SK-N-SH treated with all-trans-retinoic acid at 6 μM for 48 hours (cell line): ENCODE results near the gene BMP8B.
"Not testable (repeated sequence)": the region's sequence is repeated elsewhere in the genome, so short reads cannot be mapped to it uniquely, and the experiment has no call there.

ENCODE experiments used
- ATAC-seq: fragments of 200-7000 bp; cut with Tn5 transposase; 3 replicates; pipeline ENCODE4 v1.9.1; 2020; ENCODE audit warnings: mild to moderate bottlenecking, moderate library complexity
- ARNTL ChIP-seq: fragments of 450-650 bp; formaldehyde crosslinking; IDR thresholded peaks from 2 replicates; pipeline ENCODE4 v1.5.0; 2020; ENCODE audit warnings: low read depth, mild to moderate bottlenecking, moderate library complexity, borderline replicate concordance
- BACH2 ChIP-seq: fragments of 250-450 bp; sonication (Bioruptor Pico); IDR thresholded peaks from 2 replicates; pipeline ENCODE4 v1.9.0; 2021; ENCODE audit warnings: mild to moderate bottlenecking, borderline replicate concordance
- CSDC2 ChIP-seq: fragments of 250-450 bp; sonication (Bioruptor Pico); IDR thresholded peaks from 2 replicates; pipeline ENCODE4 v1.5.0; 2020; ENCODE audit warnings: mild to moderate bottlenecking, moderate library complexity
- ESRRG ChIP-seq: fragments of 250-450 bp; sonication (Bioruptor Pico); IDR thresholded peaks from 2 replicates; pipeline ENCODE4 v1.6.1; 2021; ENCODE audit warnings: mild to moderate bottlenecking
- GLIS3 ChIP-seq: fragments of 250-450 bp; sonication (Bioruptor Pico); IDR thresholded peaks from 2 replicates; pipeline ENCODE4 v1.5.0; 2020; ENCODE audit warnings: mild to moderate bottlenecking, moderate library complexity
- ISL1 ChIP-seq: fragments of 250-450 bp; sonication (Bioruptor Pico); IDR thresholded peaks from 2 replicates; pipeline ENCODE4 v2.1.2; 2022; ENCODE audit warnings: mild to moderate bottlenecking, moderate library complexity
- OSR1 ChIP-seq: fragments of 250-450 bp; sonication (Bioruptor Pico); IDR thresholded peaks from 2 replicates; pipeline ENCODE4 v1.8.0; 2022; ENCODE audit warnings: moderate library complexity, mild to moderate bottlenecking, inconsistent platforms
- PPARA ChIP-seq: fragments of 250-450 bp; sonication (Bioruptor Pico); IDR thresholded peaks from 2 replicates; pipeline ENCODE4 v1.5.0; 2020; ENCODE audit warnings: mild to moderate bottlenecking, borderline replicate concordance
- RARB ChIP-seq: fragments of 250-450 bp; sonication (Bioruptor Pico); IDR thresholded peaks from 2 replicates; pipeline ENCODE4 v1.8.0; 2021; ENCODE audit warnings: mild to moderate bottlenecking, moderate library complexity
- SNAI2 ChIP-seq: fragments of 250-450 bp; sonication (Bioruptor Pico); IDR thresholded peaks from 2 replicates; pipeline ENCODE4 v1.5.0; 2020; ENCODE audit warnings: mild to moderate bottlenecking, moderate library complexity
- TCF4 ChIP-seq: fragments of 250-450 bp; sonication (Bioruptor Pico); IDR thresholded peaks from 2 replicates; pipeline ENCODE4 v1.8.0; 2021; ENCODE audit warnings: mild to moderate bottlenecking, moderate library complexity, borderline replicate concordance
- TOX ChIP-seq: fragments of 250-450 bp; sonication (Bioruptor Pico); IDR thresholded peaks from 2 replicates; pipeline ENCODE4 v1.8.0; 2021; ENCODE audit warnings: mild to moderate bottlenecking, moderate library complexity, borderline replicate concordance
- ZC3H10 ChIP-seq: fragments of 250-450 bp; sonication (Bioruptor Pico); IDR thresholded peaks from 2 replicates; pipeline ENCODE4 v1.5.1; 2021; ENCODE audit warnings: mild to moderate bottlenecking, moderate library complexity
- ZFP3 ChIP-seq: fragments of 250-450 bp; sonication (Bioruptor Pico); IDR thresholded peaks from 2 replicates; pipeline ENCODE4 v1.5.0; 2020; ENCODE audit warnings: mild to moderate bottlenecking, moderate library complexity
- ZFP30 ChIP-seq: fragments of 450-650 bp; formaldehyde crosslinking; IDR thresholded peaks from 2 replicates; pipeline ENCODE4 v1.5.0; 2022; ENCODE audit warnings: mild to moderate bottlenecking, moderate library complexity
- ZNF565 ChIP-seq: fragments of 450-650 bp; formaldehyde crosslinking; conservative IDR thresholded peaks from 2 replicates; pipeline ENCODE4 v1.5.0; 2020; ENCODE audit warnings: low read depth, mild to moderate bottlenecking, moderate library complexity
- ZNF8 ChIP-seq: fragments of 450-650 bp; formaldehyde crosslinking; IDR thresholded peaks from 2 replicates; pipeline ENCODE4 v1.5.0; 2020; ENCODE audit warnings: mild to moderate bottlenecking, moderate library complexity
- TF ChIP-seq, protein P1 (sequence below): fragments of 250-450 bp; sonication (Bioruptor Pico); IDR thresholded peaks from 2 replicates; pipeline ENCODE4 v1.5.1; 2020; ENCODE audit warnings: low read depth, mild to moderate bottlenecking, moderate library complexity
- TF ChIP-seq, protein P2 (sequence below): fragments of 250-450 bp; sonication (Bioruptor Pico); IDR thresholded peaks from 2 replicates; pipeline ENCODE4 v1.5.0; 2020; ENCODE audit warnings: mild to moderate bottlenecking, moderate library complexity
- TF ChIP-seq, protein P3 (sequence below): fragments of 250-450 bp; sonication (Bioruptor Pico); IDR thresholded peaks from 2 replicates; pipeline ENCODE4 v1.8.0; 2021; ENCODE audit warnings: low read depth, mild to moderate bottlenecking, moderate library complexity, borderline replicate concordance
- TF ChIP-seq, protein P4 (sequence below): fragments of 250-450 bp; sonication (Bioruptor Pico); IDR thresholded peaks from 2 replicates; pipeline ENCODE4 v1.8.0; 2020; ENCODE audit warnings: mild to moderate bottlenecking, moderate library complexity, borderline replicate concordance

The BMP8B gene

DNA sequence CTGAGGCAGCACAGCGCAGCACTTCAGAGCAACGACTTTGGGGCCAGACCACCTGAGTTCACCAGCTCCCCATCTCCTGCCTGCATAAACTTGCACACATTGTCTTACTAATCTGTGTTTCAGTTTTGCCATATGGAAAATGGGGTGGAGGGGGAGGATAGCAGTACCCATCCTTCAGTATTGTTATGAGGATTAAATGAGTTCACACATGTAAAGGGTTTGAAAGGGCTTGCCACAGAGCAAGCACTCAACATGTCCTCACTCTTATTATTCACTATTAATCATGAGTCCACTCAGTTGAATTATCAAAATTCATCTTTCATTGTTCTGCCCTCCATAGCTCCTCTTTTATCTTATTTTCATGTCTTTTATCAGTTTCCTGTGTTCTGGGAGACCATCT lies 40.1 kb upstream of the BMP8B start:
- TF ChIP-seq RARB (no peak), ZFP30 (CRISPR knock-in tag) (no peak), CSDC2 (CRISPR knock-in tag) (no peak)

DNA sequence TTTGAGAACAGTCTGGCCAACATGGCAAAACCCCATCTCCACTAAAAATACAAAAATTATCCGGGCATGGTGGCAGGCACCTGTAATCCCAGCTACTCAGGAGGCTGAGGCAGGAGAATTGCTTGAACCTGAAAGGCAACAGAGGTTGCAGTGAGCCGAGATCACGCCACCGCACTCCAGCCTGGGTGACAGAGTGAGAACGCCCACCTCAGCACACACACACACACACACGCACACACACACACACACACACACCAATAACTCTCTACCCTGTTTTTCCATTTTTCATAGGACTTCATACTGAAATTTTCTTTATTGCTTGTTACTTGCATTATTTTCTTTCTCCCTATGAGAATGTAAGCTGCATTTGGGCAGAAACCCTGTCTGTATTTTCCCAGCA lies 39.6 kb upstream of the BMP8B start:
- not testable (repeated sequence) for ATAC-seq

More for the DNA sequence above, 40.1 kb upstream of the BMP8B start:
- ATAC-seq: no peak

DNA sequence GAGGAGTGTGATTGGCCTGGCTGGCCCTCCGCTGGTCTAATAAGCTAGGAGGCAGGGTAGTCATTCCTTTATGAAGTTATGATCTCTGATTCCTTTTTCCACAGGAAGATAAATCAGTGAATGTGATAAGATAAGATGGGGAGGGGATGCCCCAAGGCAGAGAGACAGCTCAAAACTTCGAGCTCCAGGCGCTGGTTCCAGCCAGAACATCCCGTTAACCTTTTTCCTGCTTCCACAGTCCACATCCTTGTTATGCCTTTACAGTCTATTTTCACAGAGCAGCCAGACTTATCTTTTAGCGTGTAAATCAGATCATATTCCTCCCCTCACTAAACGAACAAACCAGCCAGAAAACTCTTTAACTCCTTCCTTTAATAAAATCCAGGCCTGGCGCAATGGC lies 38.5 kb upstream of the BMP8B start:
- ATAC-seq: no peak
- TF ChIP-seq ZFP3 (CRISPR knock-in tag) (no peak), TCF4 (CRISPR knock-in tag) (peak; percentile 65; the same call in 1 of the 2 replicates)

DNA sequence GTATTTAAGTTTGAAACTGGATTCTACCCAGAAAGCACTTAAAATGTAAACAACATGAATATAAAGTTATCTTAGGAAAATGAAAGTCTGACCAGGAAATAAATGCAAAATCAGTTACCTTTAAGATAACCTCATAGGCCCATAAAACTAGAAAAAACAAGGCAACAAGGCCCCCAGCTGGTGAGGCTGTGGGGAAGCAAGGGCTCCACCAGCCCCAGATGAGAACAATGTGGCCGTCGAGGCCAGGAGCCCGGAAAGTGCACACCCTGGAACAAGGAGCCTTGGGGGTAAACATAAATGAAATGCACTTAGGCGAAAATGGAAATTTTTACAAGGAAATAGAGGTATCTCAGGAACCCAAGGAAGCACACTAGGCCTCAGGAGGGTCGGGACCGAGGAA lies 37.9 kb upstream of the BMP8B start:
- no peak for TF ChIP-seq ZNF8 (CRISPR knock-in tag)
- no peak for TF ChIP-seq TCF4 (CRISPR knock-in tag)
- no peak for TF ChIP-seq ZFP3 (CRISPR knock-in tag)
- no peak for TF ChIP-seq ZC3H10 (CRISPR knock-in tag)
- TF ChIP-seq, protein P1, sequence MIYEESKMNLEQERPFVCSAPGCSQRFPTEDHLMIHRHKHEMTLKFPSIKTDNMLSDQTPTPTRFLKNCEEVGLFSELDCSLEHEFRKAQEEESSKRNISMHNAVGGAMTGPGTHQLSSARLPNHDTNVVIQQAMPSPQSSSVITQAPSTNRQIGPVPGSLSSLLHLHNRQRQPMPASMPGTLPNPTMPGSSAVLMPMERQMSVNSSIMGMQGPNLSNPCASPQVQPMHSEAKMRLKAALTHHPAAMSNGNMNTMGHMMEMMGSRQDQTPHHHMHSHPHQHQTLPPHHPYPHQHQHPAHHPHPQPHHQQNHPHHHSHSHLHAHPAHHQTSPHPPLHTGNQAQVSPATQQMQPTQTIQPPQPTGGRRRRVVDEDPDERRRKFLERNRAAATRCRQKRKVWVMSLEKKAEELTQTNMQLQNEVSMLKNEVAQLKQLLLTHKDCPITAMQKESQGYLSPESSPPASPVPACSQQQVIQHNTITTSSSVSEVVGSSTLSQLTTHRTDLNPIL (CRISPR knock-in tag): no peak
- no peak for TF ChIP-seq PPARA (CRISPR knock-in tag)
- TF ChIP-seq, protein P2, sequence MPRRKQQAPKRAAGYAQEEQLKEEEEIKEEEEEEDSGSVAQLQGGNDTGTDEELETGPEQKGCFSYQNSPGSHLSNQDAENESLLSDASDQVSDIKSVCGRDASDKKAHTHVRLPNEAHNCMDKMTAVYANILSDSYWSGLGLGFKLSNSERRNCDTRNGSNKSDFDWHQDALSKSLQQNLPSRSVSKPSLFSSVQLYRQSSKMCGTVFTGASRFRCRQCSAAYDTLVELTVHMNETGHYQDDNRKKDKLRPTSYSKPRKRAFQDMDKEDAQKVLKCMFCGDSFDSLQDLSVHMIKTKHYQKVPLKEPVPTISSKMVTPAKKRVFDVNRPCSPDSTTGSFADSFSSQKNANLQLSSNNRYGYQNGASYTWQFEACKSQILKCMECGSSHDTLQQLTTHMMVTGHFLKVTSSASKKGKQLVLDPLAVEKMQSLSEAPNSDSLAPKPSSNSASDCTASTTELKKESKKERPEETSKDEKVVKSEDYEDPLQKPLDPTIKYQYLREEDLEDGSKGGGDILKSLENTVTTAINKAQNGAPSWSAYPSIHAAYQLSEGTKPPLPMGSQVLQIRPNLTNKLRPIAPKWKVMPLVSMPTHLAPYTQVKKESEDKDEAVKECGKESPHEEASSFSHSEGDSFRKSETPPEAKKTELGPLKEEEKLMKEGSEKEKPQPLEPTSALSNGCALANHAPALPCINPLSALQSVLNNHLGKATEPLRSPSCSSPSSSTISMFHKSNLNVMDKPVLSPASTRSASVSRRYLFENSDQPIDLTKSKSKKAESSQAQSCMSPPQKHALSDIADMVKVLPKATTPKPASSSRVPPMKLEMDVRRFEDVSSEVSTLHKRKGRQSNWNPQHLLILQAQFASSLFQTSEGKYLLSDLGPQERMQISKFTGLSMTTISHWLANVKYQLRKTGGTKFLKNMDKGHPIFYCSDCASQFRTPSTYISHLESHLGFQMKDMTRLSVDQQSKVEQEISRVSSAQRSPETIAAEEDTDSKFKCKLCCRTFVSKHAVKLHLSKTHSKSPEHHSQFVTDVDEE (CRISPR knock-in tag): no peak
- TF ChIP-seq, protein P3, sequence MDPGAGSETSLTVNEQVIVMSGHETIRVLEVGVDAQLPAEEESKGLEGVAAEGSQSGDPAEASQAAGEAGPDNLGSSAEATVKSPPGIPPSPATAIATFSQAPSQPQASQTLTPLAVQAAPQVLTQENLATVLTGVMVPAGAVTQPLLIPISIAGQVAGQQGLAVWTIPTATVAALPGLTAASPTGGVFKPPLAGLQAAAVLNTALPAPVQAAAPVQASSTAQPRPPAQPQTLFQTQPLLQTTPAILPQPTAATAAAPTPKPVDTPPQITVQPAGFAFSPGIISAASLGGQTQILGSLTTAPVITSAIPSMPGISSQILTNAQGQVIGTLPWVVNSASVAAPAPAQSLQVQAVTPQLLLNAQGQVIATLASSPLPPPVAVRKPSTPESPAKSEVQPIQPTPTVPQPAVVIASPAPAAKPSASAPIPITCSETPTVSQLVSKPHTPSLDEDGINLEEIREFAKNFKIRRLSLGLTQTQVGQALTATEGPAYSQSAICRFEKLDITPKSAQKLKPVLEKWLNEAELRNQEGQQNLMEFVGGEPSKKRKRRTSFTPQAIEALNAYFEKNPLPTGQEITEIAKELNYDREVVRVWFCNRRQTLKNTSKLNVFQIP (CRISPR knock-in tag): no peak
- no peak for TF ChIP-seq CSDC2 (CRISPR knock-in tag)
- TF ChIP-seq GLIS3 (CRISPR knock-in tag): no peak
- no peak for TF ChIP-seq ESRRG (CRISPR knock-in tag)
- TF ChIP-seq, protein P4, sequence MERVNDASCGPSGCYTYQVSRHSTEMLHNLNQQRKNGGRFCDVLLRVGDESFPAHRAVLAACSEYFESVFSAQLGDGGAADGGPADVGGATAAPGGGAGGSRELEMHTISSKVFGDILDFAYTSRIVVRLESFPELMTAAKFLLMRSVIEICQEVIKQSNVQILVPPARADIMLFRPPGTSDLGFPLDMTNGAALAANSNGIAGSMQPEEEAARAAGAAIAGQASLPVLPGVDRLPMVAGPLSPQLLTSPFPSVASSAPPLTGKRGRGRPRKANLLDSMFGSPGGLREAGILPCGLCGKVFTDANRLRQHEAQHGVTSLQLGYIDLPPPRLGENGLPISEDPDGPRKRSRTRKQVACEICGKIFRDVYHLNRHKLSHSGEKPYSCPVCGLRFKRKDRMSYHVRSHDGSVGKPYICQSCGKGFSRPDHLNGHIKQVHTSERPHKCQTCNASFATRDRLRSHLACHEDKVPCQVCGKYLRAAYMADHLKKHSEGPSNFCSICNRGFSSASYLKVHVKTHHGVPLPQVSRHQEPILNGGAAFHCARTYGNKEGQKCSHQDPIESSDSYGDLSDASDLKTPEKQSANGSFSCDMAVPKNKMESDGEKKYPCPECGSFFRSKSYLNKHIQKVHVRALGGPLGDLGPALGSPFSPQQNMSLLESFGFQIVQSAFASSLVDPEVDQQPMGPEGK (CRISPR knock-in tag): no peak
- no peak for TF ChIP-seq BACH2
- TF ChIP-seq ARNTL (CRISPR knock-in tag): no peak
- no peak for TF ChIP-seq ISL1
- no peak for TF ChIP-seq ZNF565 (CRISPR knock-in tag)
- TF ChIP-seq OSR1 (CRISPR knock-in tag): no peak
- TF ChIP-seq ZFP30 (CRISPR knock-in tag): no peak
- no peak for TF ChIP-seq TOX
- no peak for TF ChIP-seq SNAI2 (CRISPR knock-in tag)
- TF ChIP-seq, all 23 proteins: peak for 0
- ATAC-seq: no peak

DNA sequence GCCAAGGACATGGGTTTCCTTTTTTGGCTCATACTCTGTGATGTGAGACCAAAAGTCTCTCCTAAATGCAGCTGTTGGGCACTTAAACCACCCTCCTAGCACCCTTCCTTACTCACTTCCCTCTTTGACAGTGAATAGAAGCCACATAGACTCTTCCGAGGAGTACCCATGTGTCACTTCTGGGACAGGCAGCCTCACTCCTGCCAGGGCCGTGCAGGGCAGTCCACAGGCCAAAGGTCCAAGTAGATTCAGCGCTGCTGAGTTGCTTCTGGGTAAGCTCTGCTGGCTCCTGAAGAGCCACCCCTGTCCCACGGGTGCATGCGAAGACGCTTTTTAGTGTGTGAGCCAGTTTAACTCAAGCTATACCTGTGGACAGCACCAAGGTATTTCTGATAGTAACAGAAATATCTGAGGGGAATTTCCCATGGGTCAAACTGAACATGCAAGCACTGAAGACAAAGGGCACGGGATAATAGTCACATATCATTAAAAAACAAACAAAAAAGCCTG lies 36.8 kb upstream of the BMP8B start:
- no peak for ATAC-seq
- TF ChIP-seq ZC3H10 (CRISPR knock-in tag): no peak

DNA sequence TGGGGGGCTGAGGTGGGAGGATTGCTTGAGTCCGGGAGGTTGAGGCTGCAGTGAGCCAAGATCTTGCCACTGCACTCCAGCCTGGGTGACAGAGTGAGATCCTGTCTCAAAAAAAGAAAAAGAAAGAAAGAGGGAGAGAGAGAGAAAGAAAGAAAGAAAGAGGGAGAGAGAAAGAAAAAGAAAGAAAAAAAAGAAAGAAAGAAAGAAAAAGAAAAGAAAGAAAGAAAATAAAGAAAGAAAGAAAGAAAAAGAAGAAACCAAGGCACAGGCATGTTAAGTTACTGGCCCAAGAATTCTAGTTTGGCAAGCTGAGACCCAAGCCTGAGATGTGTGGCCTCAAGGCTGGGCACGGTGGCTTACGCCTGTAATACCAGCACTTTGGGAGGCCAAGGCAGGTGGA lies 34.8 kb upstream of the BMP8B start:
- not testable (repeated sequence) for ATAC-seq
